HepG2 (cell line): ENCODE results near the gene ETF1. TPM values are rescaled to one million over a fixed set of nuclear protein-coding genes. Genes with fewer than 3 reads are reported as not detected.

Experiments
- ASH2L ChIP-seq: fragments of 300-600, 200-600 bp; sonication (generic); IDR thresholded peaks from 2 replicates; pipeline ENCODE4 v1.7.0; 2017; ENCODE audit warnings: low read depth, mild to moderate bottlenecking, moderate library complexity, mixed read lengths, low read length; ENCODE audit not compliant: insufficient read length
- CHCHD3 ChIP-seq: sonication (generic); formaldehyde crosslinking; IDR thresholded peaks from 2 replicates; pipeline ENCODE4 v1.8.0; 2022; ENCODE audit warnings: mild to moderate bottlenecking, missing genetic modification reagents, moderate library complexity
- ELF4 ChIP-seq: sonication (generic); formaldehyde crosslinking; IDR thresholded peaks from 2 replicates; pipeline ENCODE4 v1.5.0; 2020; ENCODE audit warnings: missing genetic modification reagents, mild to moderate bottlenecking, moderate library complexity, borderline replicate concordance
- ZNF143 ChIP-seq: sonication (generic); formaldehyde crosslinking; IDR thresholded peaks from 2 replicates; pipeline ENCODE4 v1.4.0; 2020; ENCODE audit warnings: missing genetic modification reagents
- ZNF17 ChIP-seq: sonication (generic); formaldehyde crosslinking; IDR thresholded peaks from 2 replicates; pipeline ENCODE4 v1.5.0; 2020; ENCODE audit warnings: mild to moderate bottlenecking, missing genetic modification reagents
- ZNF709 ChIP-seq: sonication (generic); formaldehyde crosslinking; IDR thresholded peaks from 2 replicates; pipeline ENCODE4 v1.5.0; 2020; ENCODE audit warnings: mild to moderate bottlenecking, missing genetic modification reagents
- polyA plus RNA-seq, 8 experiments: library from polyadenylated mRNA; depleted of rRNA in 3 of 8; stranded (reverse) in 7 of 8; unstranded in 1 of 8; fragments of >200 nt; fragmentation: Illumina TruSeq in 4 of 8; extraction: Trizol in 4 of 8; gene quantifications; 2 replicates each; pipeline versions ENCODE4 v1.2.1 to v1.2.3, GENCODE V29; 2011 to 2016; ENCODE audit warnings: low read depth in 4 of 8, missing spikeins in 1 of 8, mixed read lengths in 1 of 8; ENCODE audit not compliant: insufficient read depth in 1 of 8
- total RNA-seq, 5 experiments: library from RNA; depleted of rRNA; stranded (reverse); fragments of >200 nt; fragmentation: Illumina TruSeq; extraction: Trizol; gene quantifications; 2 replicates each; pipeline ENCODE4 v1.2.3, GENCODE V29; 2016; ENCODE audit warnings: low read depth in 1 of 5
- TF ChIP-seq, protein P1 (sequence below): sonication (generic); formaldehyde crosslinking; conservative IDR thresholded peaks from 2 replicates; pipeline ENCODE4 v1.4.0; 2020; ENCODE audit warnings: mild to moderate bottlenecking, missing genetic modification reagents, moderate library complexity
- TF ChIP-seq, protein P2 (sequence below): sonication (generic); formaldehyde crosslinking; conservative IDR thresholded peaks from 2 replicates; pipeline ENCODE4 v1.4.0; 2020; ENCODE audit warnings: missing genetic modification reagents
- TF ChIP-seq, protein P3 (sequence below): sonication (generic); formaldehyde crosslinking; IDR thresholded peaks from 2 replicates; pipeline ENCODE4 v1.5.1; 2020; ENCODE audit warnings: mild to moderate bottlenecking, missing genetic modification reagents, borderline replicate concordance
- TF ChIP-seq, protein P4 (sequence below): sonication (generic); formaldehyde crosslinking; IDR thresholded peaks from 2 replicates; pipeline ENCODE4 v1.4.0; 2020; ENCODE audit warnings: missing genetic modification reagents; ENCODE audit errors: not compliant biosample characterization
- TF ChIP-seq, protein P5 (sequence below): sonication (generic); formaldehyde crosslinking; IDR thresholded peaks from 2 replicates; pipeline ENCODE4 v1.4.0; 2020; ENCODE audit warnings: missing genetic modification reagents
- TF ChIP-seq, protein P6 (sequence below): sonication (generic); formaldehyde crosslinking; IDR thresholded peaks from 2 replicates; pipeline ENCODE4 v1.4.0; 2020; ENCODE audit warnings: missing genetic modification reagents

Gene ETF1
- total and polyA plus RNA-seq, 2 of the 13 experiments (the other 11 are each of a cell fraction or from before 2014, with no cell fraction given) = 52.1 to 184 TPM

DNA sequence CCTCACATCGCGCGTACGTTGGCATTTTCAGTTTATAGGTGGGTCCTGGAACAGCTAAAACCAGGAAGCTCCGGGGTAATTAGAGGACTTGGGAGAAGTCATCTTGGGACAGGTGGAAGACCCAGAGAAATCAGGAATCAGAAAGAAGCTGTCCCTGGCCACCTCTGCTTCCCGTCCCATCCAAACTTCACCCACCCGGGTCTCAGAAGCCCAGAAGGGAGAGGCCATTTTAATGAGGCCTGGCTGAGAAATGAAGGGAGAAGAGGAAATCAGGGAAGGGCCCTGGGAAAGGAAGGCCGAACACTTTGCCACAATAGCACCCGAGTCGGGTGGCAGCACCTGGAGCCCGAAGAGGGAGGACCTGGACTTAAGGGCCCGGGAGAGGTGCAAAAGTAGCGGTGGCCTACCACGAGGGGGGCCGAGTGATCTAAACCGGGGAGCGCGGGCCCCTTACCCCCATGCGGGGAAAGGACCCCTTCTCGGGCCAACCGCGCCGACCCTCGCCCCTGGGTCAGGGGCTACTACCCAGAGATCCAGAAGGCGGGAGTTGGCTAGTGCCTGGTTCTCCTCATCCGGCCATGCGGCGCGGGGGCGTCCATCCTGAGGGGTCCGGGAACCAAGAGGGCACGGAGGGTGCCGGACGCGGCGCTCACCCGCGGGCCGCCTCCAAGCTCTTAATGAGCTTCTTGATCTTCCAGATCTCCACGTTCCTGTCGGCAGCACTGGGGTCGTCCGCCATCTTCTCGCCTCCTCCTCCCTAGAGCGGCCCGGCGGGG, 668 bp downstream of the ETF1 start (continued):
- TF ChIP-seq ZNF17 (CRISPR knock-in tag) = no peak
- TF ChIP-seq, protein P1, sequence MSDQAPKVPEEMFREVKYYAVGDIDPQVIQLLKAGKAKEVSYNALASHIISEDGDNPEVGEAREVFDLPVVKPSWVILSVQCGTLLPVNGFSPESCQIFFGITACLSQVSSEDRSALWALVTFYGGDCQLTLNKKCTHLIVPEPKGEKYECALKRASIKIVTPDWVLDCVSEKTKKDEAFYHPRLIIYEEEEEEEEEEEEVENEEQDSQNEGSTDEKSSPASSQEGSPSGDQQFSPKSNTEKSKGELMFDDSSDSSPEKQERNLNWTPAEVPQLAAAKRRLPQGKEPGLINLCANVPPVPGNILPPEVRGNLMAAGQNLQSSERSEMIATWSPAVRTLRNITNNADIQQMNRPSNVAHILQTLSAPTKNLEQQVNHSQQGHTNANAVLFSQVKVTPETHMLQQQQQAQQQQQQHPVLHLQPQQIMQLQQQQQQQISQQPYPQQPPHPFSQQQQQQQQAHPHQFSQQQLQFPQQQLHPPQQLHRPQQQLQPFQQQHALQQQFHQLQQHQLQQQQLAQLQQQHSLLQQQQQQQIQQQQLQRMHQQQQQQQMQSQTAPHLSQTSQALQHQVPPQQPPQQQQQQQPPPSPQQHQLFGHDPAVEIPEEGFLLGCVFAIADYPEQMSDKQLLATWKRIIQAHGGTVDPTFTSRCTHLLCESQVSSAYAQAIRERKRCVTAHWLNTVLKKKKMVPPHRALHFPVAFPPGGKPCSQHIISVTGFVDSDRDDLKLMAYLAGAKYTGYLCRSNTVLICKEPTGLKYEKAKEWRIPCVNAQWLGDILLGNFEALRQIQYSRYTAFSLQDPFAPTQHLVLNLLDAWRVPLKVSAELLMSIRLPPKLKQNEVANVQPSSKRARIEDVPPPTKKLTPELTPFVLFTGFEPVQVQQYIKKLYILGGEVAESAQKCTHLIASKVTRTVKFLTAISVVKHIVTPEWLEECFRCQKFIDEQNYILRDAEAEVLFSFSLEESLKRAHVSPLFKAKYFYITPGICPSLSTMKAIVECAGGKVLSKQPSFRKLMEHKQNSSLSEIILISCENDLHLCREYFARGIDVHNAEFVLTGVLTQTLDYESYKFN (CRISPR knock-in tag) = no peak
- TF ChIP-seq, protein P2, sequence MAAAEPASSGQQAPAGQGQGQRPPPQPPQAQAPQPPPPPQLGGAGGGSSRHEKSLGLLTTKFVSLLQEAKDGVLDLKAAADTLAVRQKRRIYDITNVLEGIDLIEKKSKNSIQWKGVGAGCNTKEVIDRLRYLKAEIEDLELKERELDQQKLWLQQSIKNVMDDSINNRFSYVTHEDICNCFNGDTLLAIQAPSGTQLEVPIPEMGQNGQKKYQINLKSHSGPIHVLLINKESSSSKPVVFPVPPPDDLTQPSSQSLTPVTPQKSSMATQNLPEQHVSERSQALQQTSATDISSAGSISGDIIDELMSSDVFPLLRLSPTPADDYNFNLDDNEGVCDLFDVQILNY (CRISPR knock-in tag) = no peak
- TF ChIP-seq, protein P3, sequence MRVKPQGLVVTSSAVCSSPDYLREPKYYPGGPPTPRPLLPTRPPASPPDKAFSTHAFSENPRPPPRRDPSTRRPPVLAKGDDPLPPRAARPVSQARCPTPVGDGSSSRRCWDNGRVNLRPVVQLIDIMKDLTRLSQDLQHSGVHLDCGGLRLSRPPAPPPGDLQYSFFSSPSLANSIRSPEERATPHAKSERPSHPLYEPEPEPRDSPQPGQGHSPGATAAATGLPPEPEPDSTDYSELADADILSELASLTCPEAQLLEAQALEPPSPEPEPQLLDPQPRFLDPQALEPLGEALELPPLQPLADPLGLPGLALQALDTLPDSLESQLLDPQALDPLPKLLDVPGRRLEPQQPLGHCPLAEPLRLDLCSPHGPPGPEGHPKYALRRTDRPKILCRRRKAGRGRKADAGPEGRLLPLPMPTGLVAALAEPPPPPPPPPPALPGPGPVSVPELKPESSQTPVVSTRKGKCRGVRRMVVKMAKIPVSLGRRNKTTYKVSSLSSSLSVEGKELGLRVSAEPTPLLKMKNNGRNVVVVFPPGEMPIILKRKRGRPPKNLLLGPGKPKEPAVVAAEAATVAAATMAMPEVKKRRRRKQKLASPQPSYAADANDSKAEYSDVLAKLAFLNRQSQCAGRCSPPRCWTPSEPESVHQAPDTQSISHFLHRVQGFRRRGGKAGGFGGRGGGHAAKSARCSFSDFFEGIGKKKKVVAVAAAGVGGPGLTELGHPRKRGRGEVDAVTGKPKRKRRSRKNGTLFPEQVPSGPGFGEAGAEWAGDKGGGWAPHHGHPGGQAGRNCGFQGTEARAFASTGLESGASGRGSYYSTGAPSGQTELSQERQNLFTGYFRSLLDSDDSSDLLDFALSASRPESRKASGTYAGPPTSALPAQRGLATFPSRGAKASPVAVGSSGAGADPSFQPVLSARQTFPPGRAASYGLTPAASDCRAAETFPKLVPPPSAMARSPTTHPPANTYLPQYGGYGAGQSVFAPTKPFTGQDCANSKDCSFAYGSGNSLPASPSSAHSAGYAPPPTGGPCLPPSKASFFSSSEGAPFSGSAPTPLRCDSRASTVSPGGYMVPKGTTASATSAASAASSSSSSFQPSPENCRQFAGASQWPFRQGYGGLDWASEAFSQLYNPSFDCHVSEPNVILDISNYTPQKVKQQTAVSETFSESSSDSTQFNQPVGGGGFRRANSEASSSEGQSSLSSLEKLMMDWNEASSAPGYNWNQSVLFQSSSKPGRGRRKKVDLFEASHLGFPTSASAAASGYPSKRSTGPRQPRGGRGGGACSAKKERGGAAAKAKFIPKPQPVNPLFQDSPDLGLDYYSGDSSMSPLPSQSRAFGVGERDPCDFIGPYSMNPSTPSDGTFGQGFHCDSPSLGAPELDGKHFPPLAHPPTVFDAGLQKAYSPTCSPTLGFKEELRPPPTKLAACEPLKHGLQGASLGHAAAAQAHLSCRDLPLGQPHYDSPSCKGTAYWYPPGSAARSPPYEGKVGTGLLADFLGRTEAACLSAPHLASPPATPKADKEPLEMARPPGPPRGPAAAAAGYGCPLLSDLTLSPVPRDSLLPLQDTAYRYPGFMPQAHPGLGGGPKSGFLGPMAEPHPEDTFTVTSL (CRISPR knock-in tag) = 0 out of 2 replicates have a peak, but pooled peaks have one; percentile 12
- TF ChIP-seq, protein P4, sequence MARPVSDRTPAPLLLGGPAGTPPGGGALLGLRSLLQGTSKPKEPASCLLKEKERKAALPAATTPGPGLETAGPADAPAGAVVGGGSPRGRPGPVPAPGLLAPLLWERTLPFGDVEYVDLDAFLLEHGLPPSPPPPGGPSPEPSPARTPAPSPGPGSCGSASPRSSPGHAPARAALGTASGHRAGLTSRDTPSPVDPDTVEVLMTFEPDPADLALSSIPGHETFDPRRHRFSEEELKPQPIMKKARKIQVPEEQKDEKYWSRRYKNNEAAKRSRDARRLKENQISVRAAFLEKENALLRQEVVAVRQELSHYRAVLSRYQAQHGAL = no peak
- TF ChIP-seq CHCHD3 (CRISPR knock-in tag) = 0 out of 2 replicates have a peak, but pooled peaks have one; percentile 20
- TF ChIP-seq, protein P5, sequence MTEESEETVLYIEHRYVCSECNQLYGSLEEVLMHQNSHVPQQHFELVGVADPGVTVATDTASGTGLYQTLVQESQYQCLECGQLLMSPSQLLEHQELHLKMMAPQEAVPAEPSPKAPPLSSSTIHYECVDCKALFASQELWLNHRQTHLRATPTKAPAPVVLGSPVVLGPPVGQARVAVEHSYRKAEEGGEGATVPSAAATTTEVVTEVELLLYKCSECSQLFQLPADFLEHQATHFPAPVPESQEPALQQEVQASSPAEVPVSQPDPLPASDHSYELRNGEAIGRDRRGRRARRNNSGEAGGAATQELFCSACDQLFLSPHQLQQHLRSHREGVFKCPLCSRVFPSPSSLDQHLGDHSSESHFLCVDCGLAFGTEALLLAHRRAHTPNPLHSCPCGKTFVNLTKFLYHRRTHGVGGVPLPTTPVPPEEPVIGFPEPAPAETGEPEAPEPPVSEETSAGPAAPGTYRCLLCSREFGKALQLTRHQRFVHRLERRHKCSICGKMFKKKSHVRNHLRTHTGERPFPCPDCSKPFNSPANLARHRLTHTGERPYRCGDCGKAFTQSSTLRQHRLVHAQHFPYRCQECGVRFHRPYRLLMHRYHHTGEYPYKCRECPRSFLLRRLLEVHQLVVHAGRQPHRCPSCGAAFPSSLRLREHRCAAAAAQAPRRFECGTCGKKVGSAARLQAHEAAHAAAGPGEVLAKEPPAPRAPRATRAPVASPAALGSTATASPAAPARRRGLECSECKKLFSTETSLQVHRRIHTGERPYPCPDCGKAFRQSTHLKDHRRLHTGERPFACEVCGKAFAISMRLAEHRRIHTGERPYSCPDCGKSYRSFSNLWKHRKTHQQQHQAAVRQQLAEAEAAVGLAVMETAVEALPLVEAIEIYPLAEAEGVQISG (CRISPR knock-in tag) = no peak
- no peak for TF ChIP-seq ELF4 (CRISPR knock-in tag)
- TF ChIP-seq ZNF709 (CRISPR knock-in tag) = peak; percentile 18; the same call in 1 of the 2 replicates
- no peak for TF ChIP-seq ASH2L
- TF ChIP-seq ZNF143 (CRISPR knock-in tag) = no peak
- TF ChIP-seq, protein P6, sequence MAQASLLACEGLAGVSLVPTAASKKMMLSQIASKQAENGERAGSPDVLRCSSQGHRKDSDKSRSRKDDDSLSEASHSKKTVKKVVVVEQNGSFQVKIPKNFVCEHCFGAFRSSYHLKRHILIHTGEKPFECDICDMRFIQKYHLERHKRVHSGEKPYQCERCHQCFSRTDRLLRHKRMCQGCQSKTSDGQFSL (CRISPR knock-in tag) = no peak
